Hematopoietic multipotent progenitor cell treated with erythropoietin and hydrocortisone succinate and interleukin-3 and kit ligand, for 15 days (in vitro differentiated cells): ENCODE results near the gene SGMS1.
"Not testable (repeated sequence)": the region's sequence is repeated elsewhere in the genome, so short reads cannot be mapped to it uniquely, and the experiment has no call there.

Experiments used
- DNase-seq: peaks from one replicate; pipeline ENCODE4 v3.0.0-alpha.2; 2015; ENCODE audit warnings: low spot score

SGMS1 gene

DNA sequence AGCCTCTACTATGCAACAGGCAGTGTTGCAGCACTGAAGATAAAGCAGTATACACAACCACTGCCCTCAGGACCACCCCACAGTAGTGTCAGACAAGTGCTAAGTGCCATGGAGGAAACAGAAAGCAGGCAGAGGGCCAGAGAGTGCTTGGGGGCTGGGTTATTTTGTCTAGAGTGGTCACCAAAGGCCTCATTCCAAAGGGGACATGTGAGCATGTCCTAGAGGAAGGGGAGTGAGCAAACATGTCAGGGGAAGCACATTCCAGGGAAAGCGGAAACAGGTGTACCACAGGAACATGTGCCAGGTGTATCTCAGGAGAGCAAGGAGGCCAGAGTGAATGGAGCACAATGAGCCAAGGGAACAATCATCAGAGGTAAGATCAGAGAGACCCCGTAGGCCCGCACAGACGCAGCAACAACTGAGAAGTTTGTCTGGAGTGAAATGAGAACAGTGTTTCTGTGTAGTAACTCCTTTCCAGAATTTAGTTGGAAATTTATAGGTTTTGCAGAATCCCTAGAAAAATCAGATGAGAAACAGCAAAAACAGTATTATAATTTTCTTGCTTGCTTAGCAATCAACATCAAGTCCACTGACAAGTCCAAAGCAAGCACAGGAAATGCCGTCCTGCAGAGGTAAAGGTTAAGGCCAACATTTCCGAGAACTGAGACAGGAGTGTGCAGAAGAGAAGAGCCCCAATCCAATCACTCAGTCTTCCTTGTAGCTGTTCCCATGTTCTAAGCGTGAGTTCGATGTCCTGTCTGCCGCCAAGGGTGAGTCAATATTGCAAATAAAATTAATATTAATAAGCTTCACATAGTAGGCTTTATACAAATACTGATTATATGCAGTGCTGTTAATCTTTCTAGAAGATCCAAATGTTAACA, 67.3 kb downstream of the SGMS1 start:
- DNase-seq, result no peak

DNA sequence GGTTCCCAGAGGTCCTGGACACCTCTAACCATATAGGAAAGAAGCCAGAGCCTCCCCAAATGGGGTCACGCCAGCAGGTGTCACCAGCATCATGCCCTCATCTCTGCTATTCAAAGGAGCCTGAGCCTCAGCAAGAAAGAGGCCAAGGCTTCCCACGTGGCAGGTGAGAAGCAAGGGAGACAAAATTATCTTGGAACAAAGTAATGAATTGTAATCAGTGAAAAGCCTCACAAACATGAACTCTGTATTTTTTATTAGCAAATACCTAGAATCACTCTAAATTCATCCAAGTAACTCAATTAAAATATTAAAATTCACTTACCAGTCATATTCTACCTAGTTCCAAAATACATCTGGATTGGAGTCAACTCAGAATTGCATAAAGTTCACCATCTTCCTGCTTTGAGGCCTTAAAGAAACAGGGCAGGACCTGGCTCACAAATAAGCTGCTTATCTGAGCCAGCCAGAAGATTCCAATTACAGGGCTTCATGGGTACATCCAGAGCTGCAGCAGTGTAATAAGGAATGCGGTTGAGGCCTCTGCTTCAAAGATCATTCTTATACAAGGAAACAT, 68.7 kb downstream of the SGMS1 start:
- DNase-seq, result peak; percentile 85

DNA sequence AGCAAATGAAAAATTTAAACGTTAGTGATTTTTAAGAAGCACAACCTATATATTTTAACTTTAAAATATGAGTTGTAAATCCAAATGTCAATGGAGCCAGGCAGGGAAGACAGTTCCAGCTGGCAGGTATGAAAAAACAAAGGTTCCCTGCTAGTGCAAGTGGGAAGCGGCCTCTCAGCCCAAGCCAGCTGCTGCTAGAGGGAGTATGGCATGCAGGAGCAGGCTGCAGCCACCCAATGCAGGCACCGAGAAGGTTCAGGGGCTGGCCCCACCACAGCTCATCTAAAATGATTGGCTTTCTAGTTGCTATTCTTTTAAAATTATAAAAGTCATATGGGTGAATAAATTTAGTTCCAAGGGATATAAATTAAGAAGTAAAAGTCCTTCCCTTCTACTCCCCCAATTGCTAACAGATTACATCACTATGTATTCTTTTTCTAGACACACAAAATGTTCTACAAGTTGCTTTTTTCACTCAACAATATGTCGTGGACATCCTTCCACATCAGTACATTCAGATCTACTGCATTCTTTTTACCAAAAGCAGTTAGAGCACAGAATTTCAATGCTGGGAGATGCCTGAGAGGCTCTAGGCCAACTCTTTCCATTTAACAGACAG, 69.3 kb downstream of the SGMS1 start:
- peak; percentile 54 for DNase-seq

DNA sequence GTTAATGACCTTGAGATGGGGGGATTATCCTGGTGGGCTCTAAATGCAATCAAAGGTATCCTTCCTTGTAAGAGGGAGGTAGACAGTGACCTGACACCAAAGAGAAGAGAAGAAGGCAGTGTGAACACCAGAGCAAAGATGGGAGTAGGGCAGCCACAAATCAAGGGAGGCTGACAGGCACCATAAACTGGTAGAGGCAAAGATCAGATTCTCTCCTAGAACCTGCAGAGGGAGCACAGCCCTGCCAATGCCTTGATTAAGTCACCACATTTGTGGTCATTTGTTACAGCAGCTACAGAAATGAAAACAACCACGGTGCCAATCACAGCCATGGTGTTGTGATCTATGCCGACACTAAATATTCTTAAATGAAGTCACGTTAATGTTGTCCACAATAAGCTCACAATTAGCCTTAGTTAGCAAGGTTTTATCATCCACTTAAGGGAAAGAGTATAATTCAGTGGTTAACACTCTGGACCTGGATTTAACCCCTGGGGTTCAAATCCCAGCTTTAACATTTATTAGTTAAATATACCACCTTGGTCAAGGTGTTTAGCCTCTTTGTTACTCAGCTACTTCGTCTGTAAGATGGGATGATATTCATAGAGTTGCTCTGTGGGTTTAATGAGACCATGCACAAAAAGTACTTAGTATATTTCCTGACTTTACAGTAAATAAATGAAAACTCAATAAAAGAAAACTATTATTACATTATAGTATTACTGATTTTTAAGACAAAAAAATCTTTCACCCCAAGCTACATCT, 70.8 kb downstream of the SGMS1 start:
- DNase-seq, result peak; percentile 77

DNA sequence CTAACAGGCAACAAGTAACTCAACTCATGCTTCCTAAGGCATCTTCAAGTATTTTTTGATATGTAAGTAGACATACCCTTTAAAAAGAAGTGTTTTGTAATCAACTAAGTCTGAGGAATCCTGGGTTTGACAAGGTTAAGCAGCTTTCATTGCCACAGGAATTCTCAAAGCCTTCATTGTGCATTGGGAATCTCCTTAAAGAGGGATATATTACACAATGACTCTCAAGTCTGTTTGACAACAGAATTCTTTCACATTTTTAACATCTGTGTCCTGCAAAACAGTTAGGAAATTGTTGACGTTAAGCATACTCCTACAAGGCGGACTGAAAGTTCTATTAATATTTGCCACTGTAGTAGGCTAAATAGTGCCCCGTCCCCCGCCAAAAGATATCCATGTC, 71.4 kb downstream of the SGMS1 start:
- no peak for DNase-seq

DNA sequence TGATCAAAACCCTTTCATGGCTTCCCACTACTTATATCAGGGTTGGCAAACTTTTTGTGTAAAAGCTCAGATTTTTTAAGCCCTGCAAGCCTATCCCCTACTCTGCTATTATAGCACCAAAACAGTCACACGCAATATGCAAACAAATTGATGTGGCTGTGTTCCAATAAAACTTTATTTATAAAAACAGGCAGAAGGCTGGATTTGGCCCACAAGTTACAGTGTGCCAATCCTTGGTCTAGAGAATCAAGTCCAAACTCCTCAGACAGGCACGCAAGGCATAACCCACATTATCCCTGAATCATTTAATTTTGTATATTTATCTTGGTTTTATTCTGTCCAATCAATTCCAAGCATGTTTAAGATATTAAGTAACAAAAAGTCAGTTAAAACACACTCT, 71.9 kb downstream of the SGMS1 start:
- DNase-seq, result no peak

DNA sequence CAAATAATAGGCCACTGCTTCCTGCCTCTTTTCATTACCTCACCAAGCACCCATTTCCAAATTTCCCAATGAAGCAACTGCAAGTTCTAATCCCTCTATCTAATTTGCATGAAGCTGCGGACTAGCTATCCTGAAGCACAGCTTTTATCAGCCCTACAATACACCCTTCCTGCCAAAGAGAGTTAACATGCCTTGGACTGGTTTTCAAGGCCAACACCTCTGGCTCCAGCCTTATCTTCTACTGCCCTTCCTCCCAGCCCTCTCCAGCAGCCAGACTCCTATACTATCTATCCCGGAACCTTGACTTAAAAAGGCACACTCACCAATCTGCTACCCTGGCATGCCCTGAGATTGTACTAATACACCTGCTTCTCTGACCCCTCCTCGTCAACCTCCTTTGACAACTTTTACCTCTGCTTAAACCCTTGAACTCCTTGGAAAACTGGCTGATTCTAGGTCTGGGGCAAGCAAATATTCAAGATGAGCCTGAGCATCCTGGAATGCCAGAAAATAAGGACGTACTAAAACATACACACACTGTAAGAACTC, 73.4 kb downstream of the SGMS1 start:
- peak; percentile 93 for DNase-seq

DNA sequence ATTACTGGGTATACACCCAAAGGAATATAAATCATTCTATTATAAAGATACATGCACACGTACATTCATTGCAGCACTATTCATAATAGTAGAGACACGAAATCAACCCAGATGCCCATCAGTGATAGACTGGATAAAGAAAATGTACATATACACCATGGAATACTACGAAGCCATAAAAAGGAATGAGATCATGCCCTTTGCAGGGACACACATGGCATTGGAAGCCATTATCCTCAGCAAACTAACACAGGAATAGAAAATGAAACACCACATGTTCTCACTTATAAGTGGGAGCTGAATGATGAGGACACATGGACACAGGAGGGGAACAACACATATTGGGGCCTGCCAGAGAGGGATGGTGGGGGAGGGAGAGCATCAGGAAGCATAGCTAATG, 74.6 kb downstream of the SGMS1 start:
- DNase-seq, result not testable (repeated sequence)

DNA sequence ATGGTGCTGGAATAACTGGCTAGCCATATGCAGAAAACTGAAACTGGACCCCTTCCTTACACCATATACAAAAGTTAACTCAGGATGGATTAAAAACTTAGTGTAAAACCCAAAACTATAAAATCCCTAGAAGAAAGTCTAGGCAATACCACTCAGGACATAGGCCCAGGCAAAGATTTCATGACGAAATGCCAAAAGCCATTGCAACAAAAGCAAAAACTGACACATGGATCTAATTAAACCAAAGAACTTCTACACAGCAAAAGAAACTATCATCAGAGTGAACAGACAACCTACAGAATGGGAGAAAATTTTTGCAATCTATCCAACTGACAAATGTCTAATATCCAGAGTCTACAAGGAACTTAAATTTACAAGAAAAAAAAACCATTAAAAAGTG, 75.3 kb downstream of the SGMS1 start:
- DNase-seq, result not testable (repeated sequence)

DNA sequence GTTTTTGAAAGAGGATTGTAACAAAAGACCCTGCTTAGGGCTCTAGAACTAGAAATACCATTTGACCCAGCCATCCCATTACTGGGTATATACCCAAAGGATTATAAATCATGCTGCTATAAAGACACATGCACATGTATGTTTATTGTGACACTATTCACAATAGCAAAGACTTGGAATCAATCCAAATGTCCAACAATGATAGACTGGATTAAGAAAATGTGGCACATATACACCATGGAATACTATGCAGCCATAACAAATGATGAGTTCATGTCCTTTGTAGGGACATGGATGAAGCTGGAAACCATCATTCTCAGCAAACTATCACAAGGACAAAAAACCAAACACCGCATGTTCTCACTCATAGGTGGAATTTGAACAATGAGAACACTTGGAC, 77.5 kb downstream of the SGMS1 start:
- DNase-seq, result not testable (repeated sequence)

DNA sequence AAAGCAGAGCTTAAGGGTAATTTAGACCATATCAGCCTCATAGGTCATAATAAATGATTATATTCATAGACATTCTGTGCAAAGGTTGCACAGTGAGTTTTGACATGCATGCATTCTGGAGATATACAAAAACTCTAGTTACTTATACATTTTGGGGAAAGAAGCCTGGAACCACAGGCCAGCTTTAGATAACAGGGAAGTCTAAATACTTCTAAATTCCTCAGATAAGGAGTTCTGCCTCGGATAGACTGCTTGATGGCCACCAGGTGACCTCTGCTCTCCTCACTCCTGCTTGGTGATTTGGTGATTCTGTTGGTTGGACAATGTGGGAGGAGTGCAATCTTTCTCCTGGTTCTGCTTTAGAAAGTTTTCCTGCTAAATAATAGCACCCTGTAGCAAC, 77.9 kb downstream of the SGMS1 start:
- DNase-seq, result no peak

DNA sequence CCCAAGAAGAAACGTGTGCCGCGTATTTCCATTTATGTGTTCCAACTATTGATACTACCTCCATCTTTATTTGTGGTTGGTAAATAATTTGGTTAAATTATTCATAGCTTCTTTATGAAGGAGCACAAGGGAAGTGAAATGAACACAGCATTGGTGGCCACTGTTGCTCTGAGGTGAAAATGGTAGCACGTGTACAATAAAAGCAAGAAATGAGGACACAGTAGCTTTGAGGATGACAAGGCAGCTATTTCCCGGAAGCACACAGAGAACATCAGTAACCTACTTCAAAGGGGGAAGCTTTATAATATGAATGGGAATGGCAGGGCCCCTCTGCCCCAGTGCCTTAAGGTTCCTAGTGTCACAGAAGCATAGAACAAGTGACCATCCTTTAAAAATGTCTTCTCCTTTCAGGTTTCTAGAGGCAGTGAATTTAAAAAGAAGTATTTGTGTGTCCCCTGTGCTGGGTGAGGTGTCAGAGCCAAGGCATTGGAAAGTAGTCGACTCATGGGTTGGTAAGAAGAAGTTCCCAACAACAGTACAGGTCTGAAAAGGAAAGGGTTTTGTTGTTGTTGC, 78.8 kb downstream of the SGMS1 start:
- DNase-seq, result no peak

DNA sequence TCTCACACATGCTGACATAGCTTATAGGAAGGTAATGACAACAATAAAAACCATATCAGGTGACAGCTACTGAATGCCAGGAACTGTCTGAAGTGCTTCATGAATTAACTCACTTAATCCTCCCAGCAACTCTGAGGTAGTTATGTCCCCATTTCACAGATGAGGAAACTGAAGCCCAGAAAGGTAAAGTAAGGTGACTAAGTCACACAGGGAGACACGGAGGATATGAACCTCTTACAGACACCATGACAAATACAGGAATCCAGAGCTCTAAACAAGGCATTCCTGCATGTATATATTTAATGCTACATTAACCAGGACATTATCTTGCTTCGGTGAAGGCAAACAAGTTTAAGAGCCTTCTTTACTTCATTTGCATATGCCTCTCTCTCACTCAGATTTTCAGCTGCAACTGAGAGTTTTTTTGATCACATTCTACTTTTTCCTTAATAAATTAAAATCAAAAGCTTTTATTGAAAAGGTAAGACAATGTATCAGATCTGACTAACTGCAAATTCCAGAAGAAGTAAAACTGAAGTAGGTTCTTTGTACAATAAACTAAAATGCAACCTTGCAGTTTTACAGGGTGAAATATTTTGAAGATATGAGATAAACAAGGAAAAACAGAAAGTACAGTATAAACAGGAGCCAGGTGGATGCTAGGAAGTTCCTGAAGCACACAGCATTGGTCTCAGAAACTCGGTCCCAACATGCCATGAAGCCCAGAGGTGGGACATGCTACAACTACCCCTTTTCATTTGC, 79.5 kb downstream of the SGMS1 start:
- no peak for DNase-seq

DNA sequence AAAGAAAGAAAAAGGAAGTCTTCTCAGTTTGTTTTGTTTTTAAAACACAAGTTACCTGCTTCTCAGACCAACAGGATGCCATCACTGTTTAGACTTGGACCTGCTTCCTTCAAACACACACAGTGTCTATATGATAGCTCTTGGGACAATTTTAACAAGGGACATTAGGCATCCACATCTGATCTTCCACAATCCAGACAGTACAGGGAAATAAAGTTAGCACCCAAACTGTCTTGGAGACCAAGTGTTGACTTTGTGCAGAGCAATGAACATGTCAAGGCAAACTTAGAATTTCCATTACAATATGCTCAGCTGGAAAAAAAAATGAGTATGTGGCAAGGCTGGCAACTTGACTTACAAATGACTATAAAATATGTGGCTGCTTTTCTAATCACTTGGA, 80.9 kb downstream of the SGMS1 start:
- DNase-seq, result no peak

DNA sequence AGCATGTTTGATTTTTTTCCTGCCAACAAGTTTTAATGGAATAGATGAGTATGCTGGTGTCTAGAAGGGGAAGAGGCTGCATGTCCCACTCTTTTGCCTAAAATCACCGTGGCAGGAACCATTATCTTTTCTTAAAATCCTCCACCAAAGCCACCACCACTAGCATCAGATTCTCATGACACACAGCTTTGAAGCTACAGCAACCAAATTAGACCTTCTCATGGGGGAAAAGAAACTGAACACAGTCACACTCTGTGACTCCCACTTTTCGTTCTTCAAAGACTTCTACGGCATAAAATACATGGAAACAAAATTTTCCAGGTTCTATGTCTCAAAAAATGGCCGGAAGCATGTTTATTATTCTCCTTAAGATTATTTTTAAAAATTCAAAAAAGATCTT, 81.8 kb downstream of the SGMS1 start:
- no peak for DNase-seq

DNA sequence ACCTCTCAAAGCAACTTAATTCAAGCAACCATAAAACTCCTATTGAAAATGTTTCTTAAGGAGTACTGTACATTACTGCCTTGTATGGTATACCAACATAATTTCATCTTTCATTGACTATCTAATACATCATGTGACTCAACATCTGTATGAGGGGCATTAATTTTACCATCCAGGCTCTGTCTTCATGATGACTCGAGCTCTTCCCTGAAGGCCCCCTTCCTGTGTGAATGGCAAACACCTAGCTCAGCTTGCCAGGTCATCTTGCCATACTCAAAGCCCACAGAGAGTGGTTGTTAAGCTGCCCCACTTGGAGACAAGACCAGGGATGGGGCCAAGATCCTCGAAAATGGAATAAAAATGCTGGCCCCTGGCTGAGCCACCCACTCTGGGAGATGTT, 82.4 kb downstream of the SGMS1 start:
- no peak for DNase-seq

DNA sequence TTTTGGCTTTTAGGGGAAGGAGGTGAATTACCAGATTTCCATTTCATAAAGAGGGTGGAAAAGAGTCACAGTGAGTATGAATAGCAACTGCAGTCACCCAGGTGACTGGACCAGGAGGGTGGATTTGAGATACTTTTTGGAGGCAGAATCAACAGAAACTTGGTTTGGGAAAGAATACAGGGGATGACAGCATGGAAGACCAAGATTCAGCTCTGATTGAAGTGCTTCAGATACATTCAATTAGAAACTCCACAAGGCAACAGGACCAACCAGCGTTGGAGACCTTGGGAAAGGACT, 83.0 kb downstream of the SGMS1 start:
- DNase-seq, result no peak

DNA sequence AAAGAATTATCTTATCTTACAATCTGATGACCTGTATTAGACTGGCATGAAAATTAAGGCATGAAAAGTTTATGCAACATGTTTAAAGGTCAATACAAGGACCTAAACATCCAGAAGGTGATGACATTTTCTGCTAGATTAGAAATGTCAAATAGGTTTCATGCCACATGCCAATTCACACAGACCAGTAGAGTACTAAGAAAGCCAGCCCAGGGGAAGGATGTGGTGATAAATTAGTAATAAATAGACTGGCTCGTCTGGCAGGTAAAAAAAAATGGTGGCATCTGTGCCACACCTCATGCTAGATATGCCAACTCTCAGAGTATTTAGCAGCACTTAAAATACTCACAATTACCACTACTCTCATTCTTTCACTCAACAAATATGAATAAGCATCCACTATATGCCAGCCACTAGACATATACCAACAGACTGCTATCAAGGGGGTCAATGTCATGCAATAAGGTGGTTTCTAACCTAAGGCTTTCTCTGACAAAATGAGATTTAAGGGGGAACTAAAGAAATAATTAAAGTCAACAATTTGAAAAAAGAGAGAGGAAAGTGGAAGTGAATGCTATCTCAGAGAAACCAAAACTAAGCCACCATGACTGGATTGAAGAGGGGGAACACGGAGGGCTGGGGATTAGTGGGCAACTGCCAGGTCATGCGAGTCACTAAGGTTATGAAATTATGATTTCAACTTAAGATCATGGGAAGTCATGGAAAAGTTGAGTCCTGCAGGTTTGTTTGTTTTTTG, 83.5 kb downstream of the SGMS1 start:
- no peak for DNase-seq

DNA sequence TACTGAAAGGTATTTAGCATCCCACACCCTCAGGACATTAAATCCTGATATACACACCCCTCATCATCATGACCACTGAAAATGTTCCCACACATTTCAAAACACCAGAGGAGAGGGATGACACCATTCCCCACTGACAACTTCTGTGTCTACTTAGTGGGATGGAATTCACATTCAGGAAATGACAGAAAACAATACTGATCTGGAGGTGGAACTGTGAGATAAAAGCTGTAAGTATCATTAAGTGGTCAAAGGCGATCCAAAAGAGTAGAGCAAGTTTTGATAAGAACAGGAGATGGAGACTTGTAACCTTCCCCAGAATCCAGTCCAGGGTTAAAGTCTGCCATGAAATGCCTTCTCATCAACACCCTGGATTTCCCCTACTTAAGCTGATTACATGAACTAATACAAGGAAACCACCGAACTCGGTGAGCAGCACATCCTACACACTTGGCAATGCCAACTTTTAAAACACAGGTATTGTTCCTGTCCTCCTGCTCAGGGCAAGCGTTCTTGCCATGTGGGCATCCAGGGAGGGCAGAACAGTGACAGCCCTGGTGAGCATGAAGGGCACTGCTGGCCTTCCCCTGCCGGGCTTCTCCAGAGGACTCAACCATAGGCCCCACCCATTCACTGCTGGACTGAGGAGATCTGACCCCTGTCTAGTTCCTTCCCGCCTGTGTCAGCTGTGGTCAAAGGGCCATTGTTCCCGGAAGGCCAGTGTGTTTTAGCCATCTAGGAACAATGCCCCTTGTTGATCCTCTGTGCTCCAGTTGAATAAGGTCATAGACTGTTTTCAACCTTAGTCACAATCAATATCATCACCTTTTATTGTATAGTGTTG, 85.0 kb downstream of the SGMS1 start:
- DNase-seq, result no peak
